Prostate gland (tissue), 2 donors: ENCODE data around the gene PHTF2. TPM values are rescaled to one million over a fixed set of nuclear protein-coding genes. Genes with fewer than 3 reads are reported as not detected.

Experiments
- DNase-seq: peaks from one replicate; pipeline ENCODE4 v3.0.0-alpha.2; 2019; ENCODE audit warnings: low spot score
- H3K27ac ChIP-seq, 2 donors: fragments of 200-600 bp; sonication (generic); 2 replicates each; pipeline ENCODE4 v1.5.1; 2017 to 2019
- H3K27me3 ChIP-seq: fragments of 200-600 bp; sonication (generic); replicated peaks from 2 replicates; pipeline ENCODE4 v1.5.1; 2019; ENCODE audit not compliant: insufficient read depth
- H3K36me3 ChIP-seq, 2 donors: fragments of 200-600 bp; sonication (generic); 1 replicate in 1 of 2; 2 replicates in 1 of 2; pipeline versions ENCODE4 v1.5.1 to v1.8.1; 2017 to 2019
- H3K4me1 ChIP-seq: fragments of 200-600 bp; sonication (generic); replicated peaks from 2 replicates; pipeline ENCODE4 v1.5.1; 2019
- H3K4me3 ChIP-seq, 2 donors: fragments of 200-600 bp; sonication (generic); 2 replicates each; pipeline ENCODE4 v1.5.1; 2017 to 2019
- H3K9me3 ChIP-seq: fragments of 200-600 bp; sonication (generic); 2 replicates; pipeline ENCODE4 v1.5.1; 2017
- POLR2A ChIP-seq: fragments of 450-650 bp; IDR thresholded peaks from one replicate; pipeline ENCODE4 v1.6.1; 2016; ENCODE audit warnings: antibody characterized with exemption, mild to moderate bottlenecking
- POLR2AphosphoS5 ChIP-seq: sonication (generic); formaldehyde crosslinking; IDR thresholded peaks from one replicate; pipeline ENCODE4 v1.6.1; 2017; ENCODE audit warnings: antibody characterized with exemption
- WGBS: methylation state at CpG from one replicate; pipeline ENCODE4 v1.1.5; 2018; 5-methylcytosine and 5-hydroxymethylcytosine counted together
- intact Hi-C: fragments of 100-400 bp; cut with DNase I; formaldehyde crosslinking; loops from one replicate; pipeline ENCODE4 v1.14.2; 2022
- total RNA-seq, 2 donors: library from RNA; depleted of rRNA; stranded (reverse); fragments of >200 nt; gene quantifications; one replicate each; pipeline ENCODE4 v1.1.0, GENCODE V29; 2016
- TF ChIP-seq, protein P1 (sequence below), 4 experiments: fragments of 200-600 bp in 2 of 4; fragments of 450-650 bp in 2 of 4; sonication (generic) in 2 of 4; IDR thresholded peaks; 1 replicate in 3 of 4; 2 replicates in 1 of 4; pipeline ENCODE4 v1.5.1; 2016 to 2019; ENCODE audit warnings: antibody characterized with exemption in 4 of 4, mild to moderate bottlenecking in 2 of 4, moderate library complexity in 2 of 4

Gene PHTF2
- total RNA-seq, 2 donors from 2014 or later, result 7.7 to 17.3 TPM

DNA sequence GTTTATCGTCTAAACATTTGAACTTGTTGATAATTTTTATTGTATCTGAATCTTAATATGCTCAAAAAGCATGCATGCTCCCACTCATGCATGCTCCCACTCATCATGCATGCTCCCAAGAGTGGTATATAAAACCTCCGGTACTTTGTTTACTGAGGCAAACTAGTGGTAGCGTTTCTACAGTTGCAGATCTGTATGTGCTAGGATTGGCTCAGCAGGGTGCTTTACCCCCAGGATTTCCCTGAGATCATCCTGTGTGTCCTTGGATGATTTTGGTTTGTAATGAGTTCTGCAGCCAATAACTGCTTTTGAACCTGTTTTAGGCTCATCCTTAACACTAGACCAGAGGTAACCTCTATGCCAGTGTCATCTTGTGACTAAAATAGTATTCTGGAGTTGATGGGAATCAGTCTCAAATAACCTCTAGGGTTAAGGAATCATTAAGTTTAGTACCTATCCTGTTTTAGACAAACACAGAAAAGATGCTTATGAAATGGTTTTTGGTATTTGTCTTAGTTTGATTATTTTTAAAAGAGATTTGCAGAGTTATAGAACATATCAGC is 40.4 kb downstream of the PHTF2 start:
- 75% methylated on average over 3 of the region's 3 CpGs for WGBS
- intact Hi-C loops, result no loop called here
- TF ChIP-seq, protein P1, sequence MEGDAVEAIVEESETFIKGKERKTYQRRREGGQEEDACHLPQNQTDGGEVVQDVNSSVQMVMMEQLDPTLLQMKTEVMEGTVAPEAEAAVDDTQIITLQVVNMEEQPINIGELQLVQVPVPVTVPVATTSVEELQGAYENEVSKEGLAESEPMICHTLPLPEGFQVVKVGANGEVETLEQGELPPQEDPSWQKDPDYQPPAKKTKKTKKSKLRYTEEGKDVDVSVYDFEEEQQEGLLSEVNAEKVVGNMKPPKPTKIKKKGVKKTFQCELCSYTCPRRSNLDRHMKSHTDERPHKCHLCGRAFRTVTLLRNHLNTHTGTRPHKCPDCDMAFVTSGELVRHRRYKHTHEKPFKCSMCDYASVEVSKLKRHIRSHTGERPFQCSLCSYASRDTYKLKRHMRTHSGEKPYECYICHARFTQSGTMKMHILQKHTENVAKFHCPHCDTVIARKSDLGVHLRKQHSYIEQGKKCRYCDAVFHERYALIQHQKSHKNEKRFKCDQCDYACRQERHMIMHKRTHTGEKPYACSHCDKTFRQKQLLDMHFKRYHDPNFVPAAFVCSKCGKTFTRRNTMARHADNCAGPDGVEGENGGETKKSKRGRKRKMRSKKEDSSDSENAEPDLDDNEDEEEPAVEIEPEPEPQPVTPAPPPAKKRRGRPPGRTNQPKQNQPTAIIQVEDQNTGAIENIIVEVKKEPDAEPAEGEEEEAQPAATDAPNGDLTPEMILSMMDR (IDR thresholded peaks at IDR 0.05), result no peak
- no peak for TF ChIP-seq POLR2AphosphoS5
- TF ChIP-seq POLR2A, result no peak

DNA sequence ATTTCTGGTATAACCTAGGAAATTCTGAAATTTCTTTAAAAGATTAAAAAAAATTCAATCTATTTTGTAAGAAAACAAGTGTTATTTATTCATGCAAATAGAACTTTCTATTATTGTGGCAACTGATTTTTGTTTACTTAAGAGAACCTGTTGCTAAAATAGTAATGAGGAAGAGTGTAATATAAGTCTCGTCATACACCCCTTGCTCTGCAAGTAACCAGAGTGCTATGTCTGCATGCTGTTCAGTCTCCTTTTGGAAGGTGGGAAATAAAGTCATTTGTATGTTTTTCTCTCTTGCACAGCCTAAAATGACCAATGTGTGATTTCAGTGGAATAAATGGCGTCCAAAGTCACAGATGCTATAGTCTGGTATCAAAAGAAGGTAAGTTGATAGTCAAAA is 41.3 kb downstream of the PHTF2 start:
- no peak for DNase-seq
- no peaks in the 10 kb centered on the region for H3K36me3 ChIP-seq
- H3K4me3 ChIP-seq, result no peak overlapping the region
- no peak overlapping the region for H3K27ac ChIP-seq
- 97% methylated on average over 2 of the region's 2 CpGs for WGBS
- no peaks in the 10 kb centered on the region for H3K27me3 ChIP-seq
- TF ChIP-seq POLR2AphosphoS5, result no peak
- TF ChIP-seq, protein P1 (IDR thresholded peaks at IDR 0.05), result no peak
- TF ChIP-seq POLR2A, result no peak
- no peaks in the 10 kb centered on the region for H3K4me1 ChIP-seq
- no peaks in the 10 kb centered on the region for H3K9me3 ChIP-seq
- intact Hi-C loops, result no loop called here

More for the DNA sequence above, 40.4 kb downstream of the PHTF2 start:
- H3K4me1 ChIP-seq, result no peaks in the 10 kb centered on the region
- no peaks in the 10 kb centered on the region for H3K9me3 ChIP-seq
- H3K27ac ChIP-seq, result no peak overlapping the region
- H3K36me3 ChIP-seq, result no peaks in the 10 kb centered on the region
- H3K27me3 ChIP-seq, result no peaks in the 10 kb centered on the region
- no peak for DNase-seq
- no peak overlapping the region for H3K4me3 ChIP-seq

DNA sequence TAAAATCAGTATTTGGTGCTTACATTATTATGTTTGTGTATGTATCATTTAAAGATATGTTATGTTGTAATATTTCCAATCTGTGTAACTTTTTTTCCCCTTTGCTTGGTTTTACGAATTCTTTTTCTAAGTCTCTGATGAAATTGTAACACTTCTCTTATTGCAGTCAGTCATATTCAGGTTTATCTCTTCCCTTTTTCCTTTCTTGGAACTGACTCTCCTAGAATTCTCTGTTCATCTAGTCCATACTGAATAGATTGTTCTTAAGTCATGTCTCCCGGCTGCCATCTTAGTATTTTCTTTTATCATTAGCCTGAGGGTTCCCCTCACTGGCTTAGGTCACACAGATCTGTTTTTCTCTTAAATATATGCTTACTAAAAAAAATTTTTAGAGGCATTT is 44.6 kb downstream of the PHTF2 start:
- no peaks in the 10 kb centered on the region for H3K4me1 ChIP-seq
- no peak for DNase-seq
- H3K4me3 ChIP-seq, result no peak overlapping the region
- intact Hi-C loops, result no loop called here
- no peaks in the 10 kb centered on the region for H3K27me3 ChIP-seq
- no peak overlapping the region for H3K27ac ChIP-seq
- H3K9me3 ChIP-seq, result no peaks in the 10 kb centered on the region
- no peak for TF ChIP-seq POLR2A
- no peak for TF ChIP-seq POLR2AphosphoS5
- TF ChIP-seq, protein P1 (IDR thresholded peaks at IDR 0.05), result no peak
- H3K36me3 ChIP-seq, result no peaks in the 10 kb centered on the region
- 93% methylated on average over 2 of the region's 2 CpGs for WGBS

DNA sequence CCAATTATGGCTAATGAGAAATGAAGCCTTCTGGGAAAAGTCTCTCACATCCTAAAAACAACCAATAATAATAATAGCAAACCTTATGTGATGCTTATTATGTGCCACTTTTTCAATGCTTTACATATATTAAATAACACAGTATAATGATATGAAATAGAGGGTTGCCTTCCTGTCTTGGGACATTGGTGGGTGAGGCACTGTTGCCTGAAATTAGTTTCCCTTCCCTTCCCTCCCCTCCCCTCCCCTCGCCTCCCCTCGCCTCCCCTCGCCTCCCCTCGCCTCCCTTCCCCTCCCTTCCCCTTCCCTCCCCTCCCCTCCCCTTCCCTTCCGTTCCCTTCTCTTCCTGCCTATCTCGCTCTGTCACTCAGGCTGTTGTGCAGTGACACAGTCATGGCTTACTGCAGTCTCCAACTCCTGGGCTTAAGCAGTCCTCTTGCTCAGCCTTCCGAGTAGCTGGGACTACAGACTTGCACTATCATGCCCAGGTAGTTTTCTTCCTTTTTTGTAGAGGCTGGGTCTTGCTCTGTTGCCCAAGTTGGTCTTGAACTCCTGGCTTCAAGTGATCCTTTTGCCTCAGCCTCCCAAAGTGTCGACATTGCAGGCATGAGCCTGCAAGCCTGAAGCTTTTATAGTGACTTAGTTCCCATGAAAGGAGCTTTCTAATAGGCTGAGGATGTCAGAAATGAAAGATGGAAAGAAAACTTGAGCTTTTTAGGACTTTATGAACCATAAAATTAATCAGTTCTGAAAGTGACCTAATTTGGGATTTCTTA is 47.9 kb downstream of the PHTF2 start:
- 92% methylated on average over 8 of the region's 8 CpGs for WGBS
- TF ChIP-seq, protein P1 (IDR thresholded peaks at IDR 0.05), result no peak
- TF ChIP-seq POLR2A (no peak), POLR2AphosphoS5 (no peak)

More for the DNA sequence above, 47.9 kb downstream of the PHTF2 start:
- no peak for DNase-seq
- intact Hi-C loops, result no loop called here
- no peaks in the 10 kb centered on the region for H3K36me3 ChIP-seq
- no peaks in the 10 kb centered on the region for H3K9me3 ChIP-seq
- no peak overlapping the region for H3K27ac ChIP-seq
- no peaks in the 10 kb centered on the region for H3K27me3 ChIP-seq
- no peak overlapping the region for H3K4me3 ChIP-seq
- no peaks in the 10 kb centered on the region for H3K4me1 ChIP-seq
